Endothelial cell (in vitro differentiated cells): ENCODE data around the gene BTBD2. TPM values are rescaled to one million over a fixed set of nuclear protein-coding genes. Genes with fewer than 3 reads are reported as not detected.

Experiments used
- DNase-seq: peaks from one replicate; pipeline ENCODE4 v3.0.0; 2021; ENCODE audit warnings: low spot score
- H3K27ac Mint-ChIP-seq: one replicate; pipeline ENCODE4 v1.8.0; 2021; ENCODE audit warnings: mixed read lengths, inconsistent platforms; ENCODE audit not compliant: unreplicated experiment
- H3K27me3 Mint-ChIP-seq: one replicate; pipeline ENCODE4 v1.8.0; 2021; ENCODE audit warnings: mild to moderate bottlenecking, moderate library complexity, mixed read lengths, inconsistent platforms; ENCODE audit not compliant: unreplicated experiment
- H3K36me3 Mint-ChIP-seq: one replicate; pipeline ENCODE4 v1.8.0; 2021; ENCODE audit warnings: mild to moderate bottlenecking, low read depth, mixed read lengths, inconsistent platforms; ENCODE audit not compliant: unreplicated experiment
- H3K4me1 Mint-ChIP-seq: one replicate; pipeline ENCODE4 v1.8.0; 2021; ENCODE audit warnings: mild to moderate bottlenecking, mixed read lengths, inconsistent platforms; ENCODE audit not compliant: unreplicated experiment
- H3K4me3 Mint-ChIP-seq: one replicate; pipeline ENCODE4 v1.8.0; 2021; ENCODE audit warnings: mild to moderate bottlenecking, mixed read lengths, inconsistent platforms; ENCODE audit not compliant: unreplicated experiment
- H3K9me3 Mint-ChIP-seq: one replicate; pipeline ENCODE4 v1.8.0; 2021; ENCODE audit warnings: mixed read lengths, inconsistent platforms; ENCODE audit not compliant: unreplicated experiment
- total RNA-seq: library from RNA; stranded (reverse); fragmentation: NEBNext Ultra II Directional; extraction: Animal tissue kit (Norgen Biotek cat#: 25700); gene quantifications from one replicate; pipeline ENCODE4 v1.2.1, GENCODE V29; 2021; ENCODE audit not compliant: unreplicated experiment
- TF ChIP-seq, protein P1 (sequence below): fragments of 200-600 bp; sonication (generic); IDR thresholded peaks from one replicate; pipeline ENCODE4 v1.5.0; 2021; ENCODE audit warnings: antibody characterized with exemption; ENCODE audit not compliant: unreplicated experiment

BTBD2 gene
- total RNA-seq, 1 donor from 2014 or later = 80.5 TPM

DNA sequence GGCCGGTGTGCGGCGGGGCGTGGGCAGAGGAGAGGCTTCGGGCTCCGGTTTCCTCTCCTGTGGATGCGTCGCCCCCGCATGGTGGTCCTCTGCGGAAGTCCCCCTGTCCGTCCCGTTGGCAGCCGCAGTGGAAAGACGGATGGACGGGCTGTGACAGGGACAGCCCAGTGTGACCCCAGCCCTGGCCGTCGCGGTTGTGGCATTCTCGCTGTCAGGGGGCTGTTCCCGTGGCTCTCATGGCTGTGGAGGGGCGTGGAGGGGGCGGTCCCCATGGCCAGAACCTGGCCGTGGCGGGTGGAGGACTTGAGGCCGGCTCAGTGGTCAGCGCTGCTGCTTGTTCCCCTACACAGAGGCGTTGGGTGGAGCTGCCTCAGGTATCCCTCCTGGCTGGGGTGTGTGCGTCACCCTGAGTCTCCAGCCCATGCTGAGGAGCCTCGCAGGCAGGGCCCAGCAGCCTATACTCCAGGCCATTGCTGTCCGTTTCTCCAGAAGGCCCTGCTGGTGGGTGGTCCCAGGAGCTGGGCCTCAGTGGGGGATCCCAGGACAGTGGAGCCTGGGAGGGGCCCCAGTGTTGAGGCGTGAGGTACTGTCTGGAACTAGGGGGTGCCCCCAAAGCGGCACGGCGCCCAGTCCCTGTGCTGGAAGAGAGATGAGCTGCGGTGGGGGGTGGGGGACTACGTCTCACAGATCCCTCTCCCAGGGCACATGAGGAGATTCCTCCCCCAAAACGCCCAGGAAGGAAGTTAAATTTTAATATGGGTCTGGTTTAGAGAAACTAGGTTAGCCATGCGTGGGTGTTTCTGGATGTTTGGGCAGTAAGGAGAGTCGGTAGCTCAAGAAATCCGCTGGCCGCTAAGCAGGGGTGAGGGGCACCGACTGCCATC lies 54.3 kb downstream of the BTBD2 start:
- Mint-ChIP-seq H3K4me1 (peaks cover 3% of the 10 kb centered on the region), H3K27ac (peak overlapping the region; percentile 13), H3K36me3 (peaks cover 14% of the 10 kb centered on the region), H3K4me3 (no peak overlapping the region), H3K9me3 (no peaks in the 10 kb centered on the region), H3K27me3 (peaks cover 7% of the 10 kb centered on the region)
- no peak for DNase-seq
- TF ChIP-seq, protein P1, sequence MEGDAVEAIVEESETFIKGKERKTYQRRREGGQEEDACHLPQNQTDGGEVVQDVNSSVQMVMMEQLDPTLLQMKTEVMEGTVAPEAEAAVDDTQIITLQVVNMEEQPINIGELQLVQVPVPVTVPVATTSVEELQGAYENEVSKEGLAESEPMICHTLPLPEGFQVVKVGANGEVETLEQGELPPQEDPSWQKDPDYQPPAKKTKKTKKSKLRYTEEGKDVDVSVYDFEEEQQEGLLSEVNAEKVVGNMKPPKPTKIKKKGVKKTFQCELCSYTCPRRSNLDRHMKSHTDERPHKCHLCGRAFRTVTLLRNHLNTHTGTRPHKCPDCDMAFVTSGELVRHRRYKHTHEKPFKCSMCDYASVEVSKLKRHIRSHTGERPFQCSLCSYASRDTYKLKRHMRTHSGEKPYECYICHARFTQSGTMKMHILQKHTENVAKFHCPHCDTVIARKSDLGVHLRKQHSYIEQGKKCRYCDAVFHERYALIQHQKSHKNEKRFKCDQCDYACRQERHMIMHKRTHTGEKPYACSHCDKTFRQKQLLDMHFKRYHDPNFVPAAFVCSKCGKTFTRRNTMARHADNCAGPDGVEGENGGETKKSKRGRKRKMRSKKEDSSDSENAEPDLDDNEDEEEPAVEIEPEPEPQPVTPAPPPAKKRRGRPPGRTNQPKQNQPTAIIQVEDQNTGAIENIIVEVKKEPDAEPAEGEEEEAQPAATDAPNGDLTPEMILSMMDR = no peak

DNA sequence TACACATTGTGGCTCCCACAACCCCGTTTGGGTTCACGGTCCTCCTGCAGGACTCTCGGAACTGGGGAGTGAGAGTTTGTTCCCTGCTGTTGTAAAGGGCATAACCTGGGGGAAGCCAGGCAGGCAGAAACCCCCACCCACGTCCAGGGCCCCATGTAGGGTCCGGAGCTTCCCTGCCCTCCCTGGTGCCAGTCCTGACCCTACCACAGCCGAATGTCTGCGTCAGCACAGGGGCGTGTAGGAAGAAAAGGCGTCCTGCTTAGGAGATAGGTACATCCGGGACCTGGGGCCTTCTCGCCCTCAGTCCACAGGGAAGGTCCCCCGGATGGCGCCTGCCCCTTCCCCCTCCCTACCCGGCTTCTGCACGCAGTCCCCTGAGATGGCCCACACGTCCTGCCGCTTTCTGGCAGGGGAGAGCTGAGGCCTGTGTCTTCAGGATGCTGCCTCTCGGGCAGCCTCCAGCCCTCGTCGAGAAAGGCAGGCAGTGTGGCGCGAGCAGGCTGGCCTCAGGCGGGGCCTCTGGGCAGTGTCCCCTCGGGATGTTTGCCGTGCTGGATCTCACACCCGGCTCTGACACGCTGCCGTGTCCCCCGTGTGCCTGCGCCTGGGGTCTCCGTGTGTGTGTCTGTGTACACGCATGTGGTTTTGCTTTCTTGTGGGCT lies 55.5 kb downstream of the BTBD2 start:
- peaks cover 7% of the 10 kb centered on the region for H3K27me3 Mint-ChIP-seq
- TF ChIP-seq, protein P1 = no peak
- H3K36me3 Mint-ChIP-seq = peaks cover 9% of the 10 kb centered on the region
- no peaks in the 10 kb centered on the region for H3K9me3 Mint-ChIP-seq
- no peak overlapping the region for H3K4me3 Mint-ChIP-seq
- H3K27ac Mint-ChIP-seq = no peak overlapping the region
- DNase-seq = no peak
- H3K4me1 Mint-ChIP-seq = peaks cover 3% of the 10 kb centered on the region

DNA sequence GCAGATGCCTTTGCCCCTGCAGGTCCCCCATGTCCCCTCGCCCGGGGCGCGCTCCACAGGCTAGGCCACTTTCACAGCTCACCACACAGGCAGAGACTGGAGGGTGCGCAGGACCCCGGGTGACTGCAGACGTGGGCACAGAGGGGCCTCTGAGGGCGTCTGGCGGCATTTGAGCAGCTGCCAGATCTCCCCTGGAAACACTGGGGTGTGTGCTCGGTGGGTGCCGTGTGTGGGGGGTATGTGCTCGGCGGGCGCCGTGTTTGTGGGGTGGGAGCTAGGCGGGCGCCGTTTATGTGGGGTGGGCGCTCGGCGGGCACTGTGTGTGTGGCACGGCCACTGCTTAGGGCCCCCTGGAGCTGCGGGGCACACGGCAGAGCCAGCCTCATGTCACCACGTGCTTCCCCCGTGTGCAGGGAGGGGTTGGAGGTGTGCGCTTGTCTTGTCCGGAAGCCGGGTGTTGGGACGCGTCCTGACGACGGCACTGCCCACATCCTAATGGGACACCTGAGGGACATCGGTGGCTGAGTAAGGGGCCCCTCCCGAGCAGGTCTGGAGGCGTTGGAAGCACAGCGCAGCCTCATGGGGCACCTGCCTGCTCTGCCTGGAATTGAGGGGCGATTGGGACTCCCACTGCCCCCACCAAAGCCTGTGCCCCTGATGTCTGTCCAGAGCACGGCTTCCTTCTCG lies 57.8 kb downstream of the BTBD2 start:
- Mint-ChIP-seq H3K36me3 (peaks cover 5% of the 10 kb centered on the region), H3K9me3 (no peaks in the 10 kb centered on the region), H3K4me1 (peaks cover 3% of the 10 kb centered on the region), H3K4me3 (no peak overlapping the region), H3K27ac (no peak overlapping the region), H3K27me3 (peaks cover 7% of the 10 kb centered on the region)
- TF ChIP-seq, protein P1 = no peak
- DNase-seq = no peak

DNA sequence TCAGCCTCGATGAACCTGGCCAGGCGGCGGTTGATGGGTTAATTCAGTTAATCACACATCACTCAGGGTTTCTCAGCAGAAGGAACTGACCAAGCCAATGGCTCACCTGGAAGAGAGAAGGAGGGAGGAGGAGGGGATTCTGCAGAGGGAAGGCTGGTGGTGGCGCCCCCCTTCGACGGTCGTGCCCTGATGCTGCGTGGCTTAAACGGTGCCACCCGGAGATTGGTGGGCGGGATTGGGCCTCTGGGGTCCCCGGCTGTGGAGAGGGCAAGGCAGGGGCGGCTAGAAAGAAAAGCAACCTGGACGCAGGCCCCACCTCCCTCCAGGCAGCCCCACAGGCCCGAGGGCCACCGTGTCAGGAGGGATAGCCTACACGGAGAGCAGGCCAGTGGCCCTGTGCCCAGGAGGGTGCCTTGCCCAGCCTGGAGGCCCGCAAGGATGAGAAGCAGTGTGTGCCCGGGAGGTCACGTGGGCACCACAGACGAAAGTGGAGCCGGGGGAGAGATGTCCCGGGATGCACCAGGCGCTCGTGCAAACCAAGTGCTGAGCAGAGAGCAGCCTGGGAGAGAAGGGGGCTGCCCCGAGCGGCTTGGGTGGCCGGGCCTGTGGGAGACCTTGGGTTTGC lies 58.5 kb downstream of the BTBD2 start:
- H3K27ac Mint-ChIP-seq = no peak overlapping the region
- H3K27me3 Mint-ChIP-seq = peaks cover 7% of the 10 kb centered on the region
- DNase-seq = no peak
- no peak overlapping the region for H3K4me3 Mint-ChIP-seq
- TF ChIP-seq, protein P1 = no peak
- no peaks in the 10 kb centered on the region for H3K9me3 Mint-ChIP-seq
- peaks cover 3% of the 10 kb centered on the region for H3K4me1 Mint-ChIP-seq
- H3K36me3 Mint-ChIP-seq = peaks cover 7% of the 10 kb centered on the region
